GM19438 (cell line): ENCODE results near the gene MROH2B.

Experiments used
- ATAC-seq: cut with Tn5 transposase; IDR thresholded peaks from one replicate; pipeline ENCODE4 v1.9.1; 2021; ENCODE audit warnings: low read depth; ENCODE audit not compliant: unreplicated experiment

Gene MROH2B

GRCh38 chr5:40976041-40976440, 95.1 kb downstream of the MROH2B start:
- no peak for ATAC-seq

- ATAC-seq = no peak
Measured at GRCh38 chr5:40973364-40974004, 97.7 kb downstream of the MROH2B start.

- no peak for ATAC-seq
Measured at GRCh38 chr5:40972434-40972833, 98.7 kb downstream of the MROH2B start.

DNA sequence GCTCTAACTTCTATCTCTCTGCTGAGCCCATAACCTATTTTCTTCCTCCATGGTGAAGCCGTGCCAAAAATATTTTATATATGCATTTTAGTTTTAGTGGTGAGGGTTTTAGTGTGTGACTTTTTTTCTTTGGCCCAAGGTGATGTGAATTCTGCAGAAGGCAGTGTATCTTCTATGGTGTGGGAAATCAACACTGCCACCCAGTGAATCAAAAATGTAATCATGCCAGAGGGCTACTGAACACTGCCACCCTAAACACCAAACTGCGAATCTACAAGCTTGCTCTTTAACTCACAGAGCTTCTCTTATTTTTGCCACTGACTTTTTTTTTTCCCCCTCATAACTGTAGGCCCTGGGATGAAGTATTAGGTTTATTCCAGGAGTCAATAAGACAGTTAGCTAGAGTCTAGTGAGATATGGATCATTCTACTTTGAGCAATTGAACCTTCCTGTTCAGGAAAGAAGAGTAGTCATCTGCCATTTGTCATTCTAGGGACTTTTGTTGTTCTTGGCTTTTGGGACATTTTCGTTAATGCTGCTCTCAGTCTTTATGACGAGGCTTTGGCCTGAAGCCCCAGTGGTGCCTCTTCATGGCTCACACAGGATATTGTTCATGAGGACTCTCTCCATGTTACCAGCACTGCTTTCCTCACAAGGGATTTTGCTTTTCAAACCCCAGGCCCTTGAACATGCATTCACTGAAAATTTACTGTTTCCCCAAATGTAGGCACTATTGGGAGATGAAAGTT, 108.8 kb downstream of the MROH2B start:
- no peak for ATAC-seq

DNA sequence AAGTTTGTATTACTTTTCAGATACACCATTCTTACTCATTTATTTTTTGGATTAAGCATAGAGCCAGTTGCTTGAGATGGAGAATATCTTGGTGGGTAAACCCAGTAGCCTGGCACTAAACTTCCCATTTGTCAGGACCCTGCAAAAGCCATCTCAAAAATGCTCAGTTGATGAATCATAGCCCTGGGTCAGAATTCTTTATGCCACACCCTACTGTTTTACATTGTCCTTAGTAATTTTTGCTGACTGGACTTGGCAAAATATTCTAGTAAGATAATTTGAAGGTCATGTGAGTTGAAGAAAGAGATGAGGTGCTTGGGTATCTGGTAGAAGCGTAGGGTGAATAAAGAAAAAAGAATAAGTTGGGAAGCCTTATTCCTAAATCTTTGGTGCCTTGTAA, 111.1 kb downstream of the MROH2B start:
- no peak for ATAC-seq

DNA sequence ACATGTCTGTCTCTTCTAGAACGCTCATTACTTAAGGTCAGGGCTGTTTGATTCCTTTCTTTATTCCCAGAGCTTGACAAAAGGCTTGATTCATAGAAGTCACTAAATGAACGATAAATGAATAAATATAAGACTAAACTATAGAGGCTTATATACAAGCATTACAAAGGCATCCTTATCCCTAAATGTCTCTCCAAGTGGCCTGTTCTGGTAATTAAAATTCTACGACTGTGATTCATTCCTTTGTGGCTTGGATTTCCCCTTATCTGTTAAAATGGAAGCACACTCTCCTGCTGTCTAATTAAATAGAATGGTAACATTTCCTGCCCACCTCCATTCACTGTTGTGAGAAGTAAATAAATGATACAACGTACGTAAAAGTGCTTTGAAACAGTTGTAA, 112.3 kb downstream of the MROH2B start:
- ATAC-seq = no peak

- no peak for ATAC-seq
Measured at GRCh38 chr5:40957048-40957447, 114.1 kb downstream of the MROH2B start.

GRCh38 chr5:40955313-40955712, 115.8 kb downstream of the MROH2B start:
- no peak for ATAC-seq
